OCI-LY3 (cell line): ENCODE measurements around the gene GSE1.

Experiments
- H2AFZ ChIP-seq: fragments of 200-600, 300-600 bp; shearing (Covaris generic); 2 replicates; pipeline ENCODE4 v1.6.0; 2014; ENCODE audit warnings: antibody characterized with exemption, low read depth, low read length
- H3K27ac ChIP-seq: fragments of 200-600, 300-600 bp; sonication (generic); 2 replicates; pipeline ENCODE4 v1.5.1; 2014; ENCODE audit warnings: mild to moderate bottlenecking, low read length, moderate library complexity, mixed read lengths
- H3K27me3 ChIP-seq: fragments of 200-600, 300-600 bp; sonication (generic); 2 replicates; pipeline ENCODE4 v1.6.1; 2014; ENCODE audit warnings: low read depth, low read length, mixed read lengths
- H3K36me3 ChIP-seq: fragments of 200-600, 300-600 bp; sonication (generic); replicated peaks from 2 replicates; pipeline ENCODE3; 2014; ENCODE audit warnings: low read depth, low read length, mixed read lengths
- H3K4me1 ChIP-seq: fragments of 300-600, 200-600 bp; sonication (generic); 2 replicates; pipeline ENCODE4 v1.6.1; 2014; ENCODE audit warnings: low read length, mixed read lengths
- H3K4me2 ChIP-seq: fragments of 200-600, 300-600 bp; sonication (generic); 2 replicates; pipeline ENCODE4 v1.6.1; 2014; ENCODE audit warnings: low read length, mixed read lengths
- H3K4me3 ChIP-seq: fragments of 300-600, 200-600 bp; sonication (generic); 2 replicates; pipeline ENCODE4 v1.5.1; 2014; ENCODE audit warnings: antibody characterized with exemption, mild to moderate bottlenecking, low read length, moderate library complexity
- H3K79me2 ChIP-seq: fragments of 300-600, 200-600 bp; shearing (Covaris generic); 2 replicates; pipeline ENCODE4 v1.6.1; 2014; ENCODE audit warnings: mild to moderate bottlenecking, low read length, mixed read lengths
- H3K9ac ChIP-seq: fragments of 300-600, 200-600 bp; shearing (Covaris generic); 2 replicates; pipeline ENCODE4 v1.6.0; 2014; ENCODE audit warnings: mild to moderate bottlenecking, low read length, moderate library complexity
- H3K9me3 ChIP-seq: fragments of 200-600, 300-600 bp; shearing (Covaris generic); 2 replicates; pipeline ENCODE4 v1.6.1; 2014; ENCODE audit warnings: low read length, mixed read lengths; ENCODE audit not compliant: insufficient read depth
- H4K20me1 ChIP-seq: fragments of 200-600, 300-600 bp; sonication (generic); 2 replicates; pipeline ENCODE4 v1.6.1; 2016; ENCODE audit warnings: low read length, mixed read lengths; ENCODE audit not compliant: insufficient read depth
- CTCF ChIP-seq: fragments of 200-600, 300-600 bp; sonication (generic); IDR thresholded peaks from 2 replicates; pipeline ENCODE4 v1.5.1; 2014; ENCODE audit warnings: antibody characterized with exemption, low read length, low read depth
- EZH2phosphoT487 ChIP-seq: fragments of 200-600 bp; shearing (Covaris generic); IDR thresholded peaks from 2 replicates; pipeline ENCODE4 v1.6.1; 2018; ENCODE audit warnings: antibody characterized with exemption, mixed run types, low read depth

The GSE1 gene

DNA sequence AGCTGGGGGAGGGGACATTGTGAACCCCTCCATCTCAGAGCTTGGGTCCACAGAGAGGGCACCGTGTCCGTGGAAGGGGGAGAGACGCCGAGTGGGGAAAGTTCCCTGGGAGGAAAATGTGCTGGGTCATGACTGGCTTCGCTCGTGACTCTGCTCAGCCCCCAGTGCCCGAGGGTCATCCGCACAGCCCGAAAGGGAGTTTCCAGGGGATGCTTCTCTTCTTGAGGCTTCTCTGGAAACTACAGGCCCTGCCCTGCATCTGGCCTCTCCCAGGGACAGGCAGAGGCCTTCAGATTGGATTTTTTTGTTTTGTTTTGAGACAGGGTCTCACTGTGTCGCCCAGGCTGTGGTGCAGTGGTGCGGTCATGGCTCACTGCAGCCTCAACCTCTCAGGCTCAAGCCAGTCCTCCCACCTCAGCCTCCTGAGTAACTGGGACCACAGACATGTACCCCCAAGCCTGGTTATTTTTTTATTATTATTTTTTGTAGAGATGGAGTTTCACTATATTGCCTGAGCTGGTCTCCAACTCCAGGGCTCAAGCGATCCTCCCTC lies 9.8 kb upstream of the GSE1 start:
- Histone ChIP-seq H3K4me3 (no peak overlapping the region), H3K9me3 (no peaks in the 10 kb centered on the region), H2AFZ (no peak overlapping the region), H3K4me1 (peaks cover 8% of the 10 kb centered on the region), H3K9ac (no peak overlapping the region), H3K36me3 (peaks cover 3% of the 10 kb centered on the region), H3K4me2 (no peak overlapping the region), H3K27me3 (peaks cover 10% of the 10 kb centered on the region), H3K27ac (no peak overlapping the region), H4K20me1 (peaks cover 90% of the 10 kb centered on the region), H3K79me2 (peaks cover 44% of the 10 kb centered on the region)
- TF ChIP-seq EZH2phosphoT487 (no peak), CTCF (no peak)

- H3K36me3 ChIP-seq: peaks cover 3% of the 10 kb centered on the region
- peaks cover 10% of the 10 kb centered on the region for H3K27me3 ChIP-seq
- peaks cover 43% of the 10 kb centered on the region for H3K79me2 ChIP-seq
- no peak overlapping the region for H3K27ac ChIP-seq
- H3K4me2 ChIP-seq: no peak overlapping the region
- TF ChIP-seq CTCF: no peak
- TF ChIP-seq EZH2phosphoT487: no peak
- no peak overlapping the region for H3K4me3 ChIP-seq
- H2AFZ ChIP-seq: no peak overlapping the region
- no peaks in the 10 kb centered on the region for H3K9me3 ChIP-seq
- H3K9ac ChIP-seq: no peak overlapping the region
- peaks cover 8% of the 10 kb centered on the region for H3K4me1 ChIP-seq
- H4K20me1 ChIP-seq: peaks cover 90% of the 10 kb centered on the region
Observed at GRCh38 chr16:85604145-85604705, 8.9 kb upstream of the GSE1 start.

DNA sequence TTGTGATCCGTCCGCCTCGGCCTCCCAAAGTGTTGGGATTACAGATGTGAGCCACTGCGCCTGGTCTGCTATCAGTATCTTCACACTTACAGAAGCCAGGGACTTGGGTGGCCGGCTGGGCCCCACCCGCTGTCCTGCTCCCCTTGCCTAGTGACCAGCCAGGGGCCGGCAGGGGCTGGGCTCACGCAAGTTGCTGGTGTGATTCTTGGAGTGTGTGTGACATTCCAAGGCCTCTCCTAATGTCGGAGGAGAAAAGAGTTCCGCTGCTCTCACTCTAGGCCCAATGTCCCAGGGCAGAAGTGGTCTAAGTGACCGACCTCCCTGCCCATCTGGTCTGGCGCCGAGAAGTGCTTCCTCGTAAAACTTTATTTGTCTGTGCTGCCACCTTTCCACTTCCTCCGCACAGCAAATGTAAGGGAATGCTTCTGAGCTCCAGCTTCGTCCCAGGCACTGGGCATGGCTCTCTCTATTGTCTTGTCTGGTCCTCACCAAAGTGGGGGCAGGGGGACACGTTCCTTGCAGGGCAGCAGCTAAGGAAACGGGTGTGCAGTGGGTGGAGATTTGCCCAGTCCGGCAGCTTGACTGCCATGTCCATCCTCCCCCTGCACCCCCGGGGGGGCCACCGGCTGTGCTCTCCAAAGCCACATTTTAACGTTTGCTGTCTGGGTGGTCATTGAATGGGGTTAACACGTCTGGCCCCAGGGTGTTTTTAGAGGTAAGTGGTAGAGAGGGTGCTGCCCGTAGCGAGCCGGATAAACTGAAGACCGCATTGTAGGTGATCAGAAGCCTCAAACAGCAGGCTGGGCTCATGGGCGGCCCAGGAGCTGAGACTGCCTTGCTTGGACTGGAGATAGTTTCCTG lies 7.8 kb upstream of the GSE1 start:
- Histone ChIP-seq H3K9ac (no peak overlapping the region), H3K4me2 (no peak overlapping the region)

More for the DNA sequence above, 7.8 kb upstream of the GSE1 start:
- Histone ChIP-seq H2AFZ (no peak overlapping the region), H4K20me1 (peaks cover 90% of the 10 kb centered on the region), H3K79me2 (peaks cover 33% of the 10 kb centered on the region; the same call in 1 of the 2 replicates), H3K9me3 (no peaks in the 10 kb centered on the region), H3K4me1 (peaks cover 12% of the 10 kb centered on the region), H3K27ac (no peak overlapping the region), H3K27me3 (peaks cover 10% of the 10 kb centered on the region), H3K36me3 (peaks cover 3% of the 10 kb centered on the region), H3K4me3 (no peak overlapping the region)
- TF ChIP-seq EZH2phosphoT487 (no peak), CTCF (no peak)
